HG03460 (cell line): ENCODE results near the gene CUZD1.
A peak's percentile ranks its signal among the peaks of the same experiment; 100 is the strongest.
"Not testable (repeated sequence)": the region's sequence is repeated elsewhere in the genome, so short reads cannot be mapped to it uniquely, and the experiment has no call there.

Experiments
- ATAC-seq: cut with Tn5 transposase; IDR thresholded peaks from one replicate; pipeline ENCODE4 v1.9.1; 2021; ENCODE audit not compliant: unreplicated experiment

Gene CUZD1

GRCh38 chr10:122845783-122846332 lies at the start of gene CUZD1:
Gene CUZD1, minus strand, starts transcription at chr10:122845857. Its CDS starts 14 bp downstream, at chr10:122845843.
- ATAC-seq, result no peak

- ATAC-seq, result no peak
These were observed 48.7 kb upstream of the CUZD1 start for GRCh38 chr10:122894261-122894944.

- ATAC-seq, result no peak
These were observed 38.5 kb upstream of the CUZD1 start for GRCh38 chr10:122884166-122884565.

GRCh38 chr10:122882766-122883165 lies 37.1 kb upstream of the CUZD1 start:
- no peak for ATAC-seq

GRCh38 chr10:122879339-122880273 lies 33.9 kb upstream of the CUZD1 start, which contains the start of gene FAM24B:
Gene FAM24B, minus strand, starts transcription at chr10:122879581. Its CDS starts 29,066 bp downstream, at chr10:122850515.
- ATAC-seq, result peak; percentile 70

- peak; percentile 15 for ATAC-seq
These were observed 33.2 kb upstream of the CUZD1 start for GRCh38 chr10:122878799-122879338.

- ATAC-seq, result no peak
These were observed 31.6 kb upstream of the CUZD1 start for GRCh38 chr10:122877264-122877663.

- ATAC-seq, result no peak
These were observed 30.8 kb upstream of the CUZD1 start for GRCh38 chr10:122876467-122876855.

GRCh38 chr10:122875843-122876466 lies 30.3 kb upstream of the CUZD1 start:
- ATAC-seq, result no peak

- ATAC-seq, result not testable (repeated sequence)
These were observed 26.3 kb upstream of the CUZD1 start for GRCh38 chr10:122871947-122872346.

GRCh38 chr10:122868768-122869167 lies 23.1 kb upstream of the CUZD1 start:
- ATAC-seq, result not testable (repeated sequence)

- not testable (repeated sequence) for ATAC-seq
These were observed 21.3 kb upstream of the CUZD1 start for GRCh38 chr10:122866757-122867482.

- ATAC-seq, result no peak
These were observed 19.2 kb upstream of the CUZD1 start for GRCh38 chr10:122864901-122865300.

- no peak for ATAC-seq
These were observed 18.5 kb upstream of the CUZD1 start for GRCh38 chr10:122864194-122864592.

- no peak for ATAC-seq
These were observed 17.8 kb upstream of the CUZD1 start for GRCh38 chr10:122863216-122864193.

GRCh38 chr10:122861711-122862161 lies 16.1 kb upstream of the CUZD1 start:
- no peak for ATAC-seq

GRCh38 chr10:122859527-122859926 lies 13.9 kb upstream of the CUZD1 start:
- ATAC-seq, result no peak

- not testable (repeated sequence) for ATAC-seq
These were observed 12.4 kb upstream of the CUZD1 start for GRCh38 chr10:122858042-122858441.

- no peak for ATAC-seq
These were observed 11.2 kb upstream of the CUZD1 start for GRCh38 chr10:122856902-122857301.
